CD4-positive, alpha-beta T cell treated with Interleukin-15 for 1 hour (primary cell): Measurements from ENCODE around the gene IFT122.
"Not testable (repeated sequence)": the region's sequence is repeated elsewhere in the genome, so short reads cannot be mapped to it uniquely, and the experiment has no call there.

Source experiments
- DNase-seq: peaks from one replicate; pipeline ENCODE4 v3.0.0-alpha.2; 2020

The IFT122 gene, protein sequence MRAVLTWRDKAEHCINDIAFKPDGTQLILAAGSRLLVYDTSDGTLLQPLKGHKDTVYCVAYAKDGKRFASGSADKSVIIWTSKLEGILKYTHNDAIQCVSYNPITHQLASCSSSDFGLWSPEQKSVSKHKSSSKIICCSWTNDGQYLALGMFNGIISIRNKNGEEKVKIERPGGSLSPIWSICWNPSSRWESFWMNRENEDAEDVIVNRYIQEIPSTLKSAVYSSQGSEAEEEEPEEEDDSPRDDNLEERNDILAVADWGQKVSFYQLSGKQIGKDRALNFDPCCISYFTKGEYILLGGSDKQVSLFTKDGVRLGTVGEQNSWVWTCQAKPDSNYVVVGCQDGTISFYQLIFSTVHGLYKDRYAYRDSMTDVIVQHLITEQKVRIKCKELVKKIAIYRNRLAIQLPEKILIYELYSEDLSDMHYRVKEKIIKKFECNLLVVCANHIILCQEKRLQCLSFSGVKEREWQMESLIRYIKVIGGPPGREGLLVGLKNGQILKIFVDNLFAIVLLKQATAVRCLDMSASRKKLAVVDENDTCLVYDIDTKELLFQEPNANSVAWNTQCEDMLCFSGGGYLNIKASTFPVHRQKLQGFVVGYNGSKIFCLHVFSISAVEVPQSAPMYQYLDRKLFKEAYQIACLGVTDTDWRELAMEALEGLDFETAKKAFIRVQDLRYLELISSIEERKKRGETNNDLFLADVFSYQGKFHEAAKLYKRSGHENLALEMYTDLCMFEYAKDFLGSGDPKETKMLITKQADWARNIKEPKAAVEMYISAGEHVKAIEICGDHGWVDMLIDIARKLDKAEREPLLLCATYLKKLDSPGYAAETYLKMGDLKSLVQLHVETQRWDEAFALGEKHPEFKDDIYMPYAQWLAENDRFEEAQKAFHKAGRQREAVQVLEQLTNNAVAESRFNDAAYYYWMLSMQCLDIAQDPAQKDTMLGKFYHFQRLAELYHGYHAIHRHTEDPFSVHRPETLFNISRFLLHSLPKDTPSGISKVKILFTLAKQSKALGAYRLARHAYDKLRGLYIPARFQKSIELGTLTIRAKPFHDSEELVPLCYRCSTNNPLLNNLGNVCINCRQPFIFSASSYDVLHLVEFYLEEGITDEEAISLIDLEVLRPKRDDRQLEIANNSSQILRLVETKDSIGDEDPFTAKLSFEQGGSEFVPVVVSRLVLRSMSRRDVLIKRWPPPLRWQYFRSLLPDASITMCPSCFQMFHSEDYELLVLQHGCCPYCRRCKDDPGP

DNA sequence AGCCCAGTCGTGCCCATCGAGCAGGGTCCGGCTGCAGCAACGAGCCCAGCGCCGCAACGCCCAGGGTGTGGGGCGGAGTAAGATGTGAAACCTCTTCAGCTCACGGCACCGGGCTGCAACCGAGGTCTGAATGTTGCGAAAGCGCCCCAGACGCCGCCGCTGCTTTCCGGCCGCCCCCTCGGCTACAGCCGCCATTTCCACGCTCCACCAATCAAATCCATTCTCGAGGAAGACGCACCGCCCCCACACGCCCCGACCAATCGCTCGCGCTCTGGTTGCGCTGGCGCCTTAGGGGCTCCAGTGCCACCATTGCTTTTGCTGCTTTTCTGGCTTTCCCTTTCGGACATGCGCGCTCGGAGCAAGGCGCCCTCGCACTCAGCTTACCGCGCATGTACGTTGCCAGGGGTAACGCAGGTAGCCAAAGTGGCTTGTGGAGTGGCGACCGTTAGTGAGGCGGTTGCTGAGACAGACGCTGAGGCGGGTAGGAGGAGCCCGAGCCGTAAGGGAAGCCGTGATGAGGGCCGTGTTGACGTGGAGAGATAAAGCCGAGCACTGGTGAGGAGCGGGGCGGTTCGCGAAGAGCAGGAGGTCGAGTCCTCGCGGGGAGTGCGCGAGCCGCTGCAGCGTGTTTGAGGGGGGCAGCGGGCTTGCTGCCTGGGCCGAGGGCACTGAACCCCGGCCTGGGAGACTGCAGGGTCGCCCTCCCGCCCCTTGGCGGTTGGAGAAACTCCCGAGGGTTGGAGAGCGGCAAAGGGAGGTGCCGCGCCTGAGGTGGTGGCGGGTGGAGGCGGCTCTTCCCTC is at the start of gene IFT122, which contains the start of gene MBD4:
TSS of gene IFT122 (plus strand) at position 408 of the 801 bp plus-strand sequence. CDS start at position 515, 107 bp downstream.
TSS of gene MBD4 (minus strand) at position 132 of the 801 bp plus-strand sequence. CDS start at position 17, 115 bp downstream.
- peak; percentile 100 for DNase-seq

DNA sequence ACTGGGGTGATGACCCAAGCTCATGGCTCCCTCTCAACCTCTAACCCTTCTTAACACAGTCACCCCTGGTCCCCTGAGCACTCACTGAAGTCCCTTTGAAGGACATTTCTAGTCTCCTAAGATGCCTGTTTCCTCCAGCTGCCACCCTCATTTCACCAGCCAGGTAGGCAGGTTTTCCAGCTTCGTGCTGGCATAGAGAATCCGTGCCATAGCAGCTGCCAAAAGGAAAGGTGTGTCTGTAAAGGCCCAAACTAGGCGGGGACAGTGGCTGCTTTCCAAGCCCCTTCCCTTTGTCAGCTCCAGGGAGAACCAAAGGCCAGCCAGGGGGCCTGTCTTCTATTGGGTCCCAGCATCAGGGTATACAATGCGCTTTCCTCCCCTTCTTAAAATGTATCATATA is 48.4 kb upstream of the IFT122 start:
- DNase-seq: not testable (repeated sequence)

DNA sequence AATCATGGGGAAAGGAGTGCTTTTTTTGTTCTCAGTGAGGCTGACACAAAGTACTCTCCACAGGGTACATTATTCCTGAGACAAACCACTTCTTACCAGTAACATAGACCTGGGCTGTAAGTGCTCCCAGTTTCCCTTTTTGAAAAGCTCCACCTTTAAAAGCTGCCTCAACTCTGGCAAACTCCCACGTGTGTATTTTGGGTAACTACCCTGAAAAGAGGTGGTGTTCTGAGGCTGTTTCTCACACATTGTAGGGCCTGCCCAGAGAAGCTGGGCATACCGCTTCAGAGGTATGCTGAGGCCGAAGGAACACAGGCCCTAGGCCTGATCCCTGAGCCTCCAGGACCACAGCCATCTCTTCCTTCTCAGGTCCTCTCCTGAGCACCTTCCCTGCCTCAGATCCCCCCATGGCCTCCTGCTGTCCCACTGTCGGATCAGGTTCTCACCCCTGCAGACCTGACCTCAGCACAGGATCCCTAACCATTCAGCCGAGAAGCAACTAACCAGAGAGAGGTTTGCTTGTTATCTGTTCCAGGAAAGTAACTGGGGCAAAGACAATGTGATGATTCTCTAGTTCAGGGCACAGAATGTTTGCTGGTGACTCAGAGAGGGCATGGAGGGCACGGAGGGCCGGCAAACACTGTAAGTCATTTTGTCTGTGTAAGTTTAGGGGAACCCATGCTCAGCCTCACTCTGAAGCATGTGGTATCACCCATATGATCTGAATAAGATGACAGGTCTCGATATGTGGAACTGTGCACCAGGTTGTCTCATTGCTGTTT is 47.7 kb upstream of the IFT122 start:
- DNase-seq: not testable (repeated sequence)

DNA sequence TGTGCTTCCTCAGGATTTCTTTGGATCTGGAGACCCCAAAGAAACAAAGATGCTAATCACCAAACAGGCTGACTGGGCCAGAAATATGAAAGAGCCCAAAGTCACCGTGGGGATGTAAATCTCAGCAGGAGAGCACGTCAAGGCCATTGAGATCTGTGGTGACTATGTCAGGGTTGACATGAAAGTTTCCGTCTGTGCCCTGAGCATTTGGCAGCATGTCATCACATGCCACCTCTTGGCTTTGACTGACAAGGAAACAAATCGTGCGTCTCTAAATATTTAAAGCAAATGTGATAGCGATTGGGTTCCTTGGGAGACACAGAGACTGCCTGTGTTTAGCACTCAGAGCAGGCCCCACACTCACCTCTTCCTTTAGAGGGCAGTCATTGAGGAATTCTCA is 46.8 kb upstream of the IFT122 start:
- DNase-seq: no peak

DNA sequence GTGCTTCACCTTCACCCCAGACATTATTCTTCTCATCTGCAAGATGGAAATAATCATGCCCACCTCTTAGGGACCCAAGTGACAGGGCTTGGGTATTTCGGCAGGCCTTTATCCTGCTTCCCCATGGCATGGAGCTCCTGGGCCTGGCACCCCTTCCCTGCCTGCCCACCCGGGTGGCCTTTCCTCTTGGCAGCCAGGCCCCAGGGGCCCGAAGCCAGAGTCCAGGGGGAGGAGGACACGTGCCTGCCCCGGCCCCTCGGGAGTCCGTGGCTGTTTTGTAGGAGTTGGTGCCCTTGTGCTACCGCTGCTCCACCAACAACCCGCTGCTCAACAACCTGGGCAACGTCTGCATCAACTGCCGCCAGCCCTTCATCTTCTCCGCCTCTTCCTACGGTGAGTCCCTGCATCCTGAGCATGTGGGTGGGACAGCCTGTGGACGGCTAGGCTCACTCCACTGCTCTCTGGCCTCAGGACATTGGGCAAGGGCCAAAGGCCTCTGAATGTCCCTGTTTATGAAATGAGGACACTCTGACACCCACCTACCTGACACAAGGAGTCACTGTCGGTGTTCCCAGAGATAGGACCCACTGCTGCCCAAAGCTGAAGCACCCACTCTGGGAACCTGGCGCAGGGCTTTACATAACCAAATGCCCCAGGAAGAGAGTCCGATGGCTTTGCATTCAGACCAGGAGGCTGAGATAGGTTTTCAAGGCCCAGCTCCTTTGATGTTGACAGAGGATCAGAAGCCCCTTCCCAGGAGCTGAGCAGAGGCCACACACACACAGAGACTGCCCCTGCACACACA is 46.1 kb upstream of the IFT122 start:
- not testable (repeated sequence) for DNase-seq

DNA sequence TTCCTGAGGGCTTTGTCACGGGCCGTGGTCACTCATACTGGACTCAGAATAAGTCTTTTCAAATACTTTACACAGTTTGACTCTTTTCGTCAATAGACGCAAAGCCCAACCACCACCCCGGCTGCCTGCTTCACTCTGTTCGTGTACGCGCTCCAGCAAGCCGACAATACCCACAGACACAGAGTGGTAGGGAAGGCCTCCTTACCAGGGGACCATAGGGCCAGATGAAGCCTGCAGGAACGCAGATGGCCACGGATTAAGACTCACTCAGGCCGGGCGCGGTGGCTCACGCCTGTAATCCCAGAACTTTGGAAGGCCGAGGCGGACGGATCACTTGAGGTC is 41.2 kb upstream of the IFT122 start:
- DNase-seq: no peak

DNA sequence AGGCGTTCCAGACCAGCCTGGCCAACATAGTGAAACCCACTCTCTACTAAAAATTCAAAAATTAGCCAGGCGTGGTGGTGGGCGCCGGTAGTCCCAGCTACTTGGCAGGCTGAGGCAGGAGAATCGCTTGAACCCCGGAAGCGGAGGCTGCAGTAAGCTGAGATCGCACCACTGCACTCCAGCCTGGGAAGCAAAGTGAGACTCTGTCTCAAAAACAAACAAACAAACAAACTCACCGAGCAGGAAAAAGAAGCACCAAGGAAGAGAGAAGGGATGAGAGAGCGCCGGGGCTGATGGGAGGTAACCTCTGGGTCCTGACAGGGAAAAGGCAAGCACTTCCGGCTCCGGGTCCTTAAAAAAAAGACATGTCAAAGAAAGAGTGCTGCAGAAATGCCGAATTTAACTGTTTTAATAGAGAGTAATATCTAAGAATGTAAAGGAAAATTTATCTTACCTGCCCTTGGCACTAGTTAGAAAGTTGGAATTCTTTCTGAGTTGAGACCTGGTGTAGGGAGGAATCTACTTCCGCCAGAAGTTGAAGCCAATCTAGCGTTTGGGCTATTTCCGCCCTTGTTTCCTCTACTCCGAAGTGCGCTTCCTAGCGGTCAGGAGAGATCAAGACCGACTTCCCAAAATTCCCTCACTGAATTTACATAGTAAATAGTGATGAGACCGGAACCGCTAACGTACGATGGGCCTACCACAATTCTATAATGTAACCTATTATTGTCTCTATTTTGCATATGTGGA is 40.7 kb upstream of the IFT122 start:
- peak; percentile 81 for DNase-seq

DNA sequence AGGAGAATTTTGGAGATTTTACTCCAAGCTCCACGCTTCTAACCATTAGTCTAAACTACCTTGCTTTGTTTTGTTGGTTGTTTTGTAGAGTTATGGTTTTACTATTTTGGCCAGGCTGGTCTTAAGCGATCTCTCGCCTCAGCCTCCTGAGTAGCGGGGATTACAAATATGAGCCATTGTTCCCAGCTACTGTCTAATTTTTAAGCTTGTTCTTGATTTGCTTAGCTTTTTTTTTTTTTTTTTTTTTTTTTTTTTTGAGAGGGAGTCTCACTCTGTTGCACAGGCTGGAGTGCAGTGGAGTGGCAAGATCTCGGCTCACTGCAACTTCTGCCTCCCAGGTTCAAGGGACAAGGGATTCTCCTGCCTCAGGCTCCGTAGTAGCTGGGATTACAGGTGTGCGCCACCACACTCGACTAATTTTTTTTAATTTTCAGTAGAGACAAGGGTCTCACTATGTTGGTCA is 40.1 kb upstream of the IFT122 start:
- DNase-seq: no peak

DNA sequence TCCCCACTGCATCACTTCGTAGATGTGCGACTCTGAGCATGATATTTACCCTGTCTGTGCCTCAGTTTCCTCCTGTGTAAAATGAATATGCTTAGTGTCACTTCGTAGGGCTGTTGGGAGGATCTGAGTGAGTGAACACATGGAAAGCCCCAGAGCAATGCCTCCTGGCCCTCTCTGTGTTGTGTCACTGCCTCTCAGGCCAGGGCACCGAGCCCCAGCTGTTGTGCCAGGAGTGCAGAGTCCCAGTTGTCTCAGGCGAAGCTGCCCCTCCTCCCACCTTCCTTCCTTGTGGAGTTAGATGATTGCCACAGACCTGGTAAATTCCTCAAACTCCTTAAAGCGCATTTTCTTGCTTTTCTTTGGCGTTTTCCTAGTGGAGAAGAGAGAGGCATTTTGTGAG is 37.8 kb upstream of the IFT122 start:
- no peak for DNase-seq

DNA sequence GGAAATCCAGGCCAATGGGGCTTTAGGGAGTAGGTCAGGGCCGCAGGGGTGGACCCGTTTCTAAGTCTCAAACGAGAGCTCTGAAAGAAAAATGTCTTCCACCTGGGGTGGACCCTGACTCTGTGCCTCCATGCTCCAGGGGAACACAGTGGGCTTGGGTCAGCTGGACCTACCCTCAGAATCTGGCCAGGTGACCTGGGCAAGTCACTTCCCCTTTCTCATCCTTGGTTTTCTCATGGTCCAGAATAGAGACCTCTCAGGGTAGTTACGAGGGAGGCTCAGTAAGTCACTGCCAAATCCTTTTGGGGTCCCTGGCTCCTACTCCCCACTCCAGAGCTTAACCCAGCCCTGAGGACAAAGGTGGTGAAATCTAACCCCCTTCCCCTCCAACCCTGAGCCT is 37.4 kb upstream of the IFT122 start:
- no peak for DNase-seq

DNA sequence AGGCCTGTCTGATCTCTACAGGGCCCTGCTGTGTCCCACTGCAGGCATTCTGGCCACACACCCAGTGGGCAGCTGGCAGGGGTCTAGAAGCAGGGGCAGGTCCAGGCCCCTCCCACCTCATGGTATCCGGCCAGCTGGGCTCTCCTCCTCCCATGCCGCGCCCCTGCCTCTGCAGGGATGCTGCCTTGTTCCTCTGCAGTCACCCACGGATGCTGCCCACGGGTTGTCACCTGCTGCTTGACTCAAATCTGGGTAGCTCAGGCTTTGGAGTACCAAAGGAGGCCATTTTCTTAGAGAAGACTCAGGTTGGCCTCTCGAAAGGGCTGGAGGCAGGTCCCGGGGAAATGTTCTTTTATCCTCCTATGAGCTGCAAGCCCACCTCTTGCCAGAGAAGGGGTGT is 36.6 kb upstream of the IFT122 start:
- DNase-seq: no peak

DNA sequence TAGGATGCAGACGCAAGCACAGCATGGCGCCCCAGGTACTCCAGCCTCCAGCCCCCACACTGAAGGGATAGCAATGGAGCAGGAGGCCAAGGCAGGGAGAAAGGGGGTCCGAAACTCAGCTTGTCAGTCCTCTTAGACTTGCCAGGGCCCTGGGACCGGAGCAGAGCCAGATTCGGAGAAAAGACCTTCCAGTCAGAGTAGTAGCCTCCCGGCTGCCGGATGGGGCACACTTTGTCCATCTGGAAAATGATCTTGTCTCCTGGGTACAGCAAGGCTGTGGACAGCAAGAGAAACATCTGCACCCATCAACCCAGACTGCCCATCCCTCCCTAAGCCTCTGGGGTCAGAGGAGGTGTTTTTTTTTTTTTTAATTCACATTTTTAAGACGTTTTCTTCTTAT is 35.9 kb upstream of the IFT122 start:
- DNase-seq: no peak

DNA sequence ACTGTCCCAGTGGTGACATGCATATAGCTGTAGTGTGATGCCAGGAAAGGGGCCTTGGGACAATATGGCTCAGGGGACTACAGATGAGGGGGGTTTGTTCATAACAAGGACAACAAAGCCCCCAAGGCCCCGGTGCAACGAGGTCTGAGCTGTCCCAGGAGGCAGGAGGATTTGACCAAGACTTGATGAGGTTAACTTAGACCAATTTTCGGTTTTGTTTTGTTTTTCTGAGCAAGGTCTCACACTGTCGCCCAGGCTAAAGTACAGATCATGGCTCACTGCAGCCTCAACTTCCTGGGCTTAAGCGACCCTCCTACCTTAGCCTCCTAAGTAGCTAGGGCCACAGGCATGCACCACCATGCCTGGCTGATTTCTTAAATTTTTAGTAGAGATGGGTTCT is 35.4 kb upstream of the IFT122 start:
- DNase-seq: no peak

DNA sequence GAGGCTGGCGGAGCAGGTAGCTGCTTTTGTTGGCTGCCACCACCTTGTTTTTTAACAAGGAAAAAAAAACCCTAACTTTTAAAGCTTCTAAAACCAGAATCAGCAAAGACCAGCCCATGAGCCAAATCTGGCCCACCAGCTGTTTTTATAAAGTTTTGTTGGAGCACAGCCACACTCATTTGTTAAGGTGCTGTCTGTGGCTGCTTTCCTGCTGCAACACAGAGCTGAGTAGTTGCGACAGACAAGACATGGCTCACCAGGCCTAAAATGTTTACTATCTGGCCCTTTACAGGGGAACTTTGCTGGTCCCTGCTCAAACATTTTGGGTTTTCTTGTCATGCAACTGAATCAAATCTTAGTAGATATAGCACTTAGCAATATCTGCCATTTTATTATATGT is 30.5 kb upstream of the IFT122 start:
- DNase-seq: no peak

DNA sequence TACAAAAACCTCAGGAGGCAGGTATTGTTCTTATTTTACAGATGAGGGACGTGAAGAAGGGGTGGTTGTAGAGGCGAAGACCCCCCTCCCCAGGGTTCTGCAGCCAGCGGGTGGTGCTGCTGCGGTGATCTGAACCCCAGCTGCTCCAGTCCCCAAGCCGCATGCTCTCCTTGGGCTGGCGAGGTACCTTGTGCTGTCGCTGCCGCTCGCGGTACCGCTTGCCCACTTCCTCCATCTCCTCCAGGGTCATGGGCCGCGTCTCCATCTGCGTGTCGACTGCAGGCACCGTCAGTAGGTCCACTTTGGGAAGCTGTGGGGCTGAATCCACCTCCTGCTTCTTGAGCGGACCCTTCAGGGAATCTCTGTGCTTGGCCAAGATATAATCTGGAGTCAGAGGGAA is 29.1 kb upstream of the IFT122 start:
- DNase-seq: no peak

DNA sequence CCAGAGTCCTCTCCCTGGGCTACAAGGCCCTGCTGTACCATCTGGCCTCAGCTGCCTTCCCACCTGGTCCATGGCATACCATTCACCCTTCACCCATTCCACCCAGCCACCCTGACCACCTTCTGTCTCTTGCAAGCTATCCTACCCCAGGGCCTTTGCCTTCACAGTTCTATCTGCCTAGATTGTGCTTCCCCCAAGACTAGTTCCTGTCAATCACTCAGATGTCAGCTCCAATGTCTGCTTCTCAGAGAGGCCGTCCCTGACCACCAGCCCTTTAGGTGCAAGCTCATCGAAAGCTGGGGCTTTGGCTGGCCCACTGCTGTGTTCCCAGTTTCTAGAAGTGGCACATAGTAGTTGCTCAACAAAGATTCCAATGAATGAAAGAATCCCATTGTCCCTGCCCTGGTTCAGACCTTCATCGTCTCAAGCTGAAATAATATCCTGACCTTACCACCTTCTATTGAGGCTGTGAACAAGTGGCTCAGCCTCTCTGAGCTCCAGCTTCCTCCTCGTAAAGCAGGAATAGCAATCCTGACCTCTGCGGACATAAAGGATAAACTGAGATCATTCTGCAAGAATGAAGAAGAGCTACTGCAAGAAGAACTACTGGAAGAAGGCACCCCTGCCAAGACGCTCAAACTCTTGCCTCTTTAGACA is 27.4 kb upstream of the IFT122 start:
- no peak for DNase-seq

DNA sequence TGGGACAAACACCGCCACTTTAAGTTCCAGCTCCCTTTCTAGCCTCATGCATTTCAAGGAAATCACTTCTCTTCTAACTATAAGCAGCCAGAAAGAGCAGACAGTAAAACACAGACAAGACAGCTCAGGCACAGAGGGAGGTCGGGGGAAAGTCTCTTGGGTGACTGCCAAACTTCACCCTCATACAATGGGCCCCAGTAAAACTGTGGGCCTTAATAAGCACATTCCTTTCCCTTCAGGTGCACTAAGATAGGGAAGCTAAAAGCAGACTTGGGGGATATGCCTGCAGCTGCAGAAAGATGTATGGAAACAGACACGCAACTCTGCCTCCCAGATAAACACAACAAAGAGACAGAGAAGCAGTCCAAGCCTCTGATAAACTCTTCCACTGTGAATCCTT is 26.8 kb upstream of the IFT122 start:
- not testable (repeated sequence) for DNase-seq

DNA sequence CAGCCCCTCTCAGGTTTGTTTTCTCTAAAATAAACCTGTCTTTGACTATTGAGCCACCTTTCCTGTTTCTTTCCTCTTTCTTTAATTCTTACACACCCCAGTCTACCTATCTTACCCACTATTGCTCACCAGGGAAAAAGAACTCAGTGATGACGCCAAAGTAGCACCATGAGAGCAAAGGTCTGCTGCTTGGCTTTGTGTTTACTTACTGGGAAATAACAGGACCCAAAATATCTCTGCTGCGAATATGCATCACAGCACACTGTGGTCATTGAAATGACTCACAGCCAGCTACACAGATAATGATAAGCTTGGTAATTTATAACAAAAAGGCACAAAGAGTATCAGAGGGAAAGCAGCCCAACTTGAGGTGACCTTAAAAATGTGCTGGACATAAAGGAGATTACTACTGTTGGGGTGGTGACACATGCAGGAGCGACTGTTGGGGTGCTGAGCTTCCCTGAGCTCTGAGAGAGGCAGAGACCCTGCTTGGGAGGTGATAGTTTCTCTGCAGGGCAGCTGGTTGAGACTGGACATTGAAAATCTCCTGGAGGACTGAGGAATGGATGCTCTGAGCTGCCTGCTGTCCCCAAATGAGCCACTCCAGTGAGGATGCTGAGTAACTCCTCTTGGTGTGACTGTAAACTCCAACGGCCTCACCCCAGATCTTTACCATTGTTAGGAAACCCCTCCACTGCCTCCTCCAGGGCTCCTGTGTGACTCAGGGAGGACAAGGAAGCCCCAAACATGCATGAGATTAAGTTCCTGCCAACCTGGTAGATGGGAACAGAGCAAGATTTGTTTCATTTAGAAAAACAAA is 26.1 kb upstream of the IFT122 start:
- DNase-seq: no peak
